K562 (cell line): ENCODE data around the gene CBX8. TPM values are rescaled to one million over a fixed set of nuclear protein-coding genes. Genes with fewer than 3 reads are reported as not detected.

Experiments used
- BCLAF1 ChIP-seq, 2 experiments: fragments of 450-650 bp in 1 of 2; IDR thresholded peaks; 2 replicates each; pipeline ENCODE4 v1.6.1; 2011 to 2017; ENCODE audit warnings: low read depth in 2 of 2, antibody characterized with exemption in 1 of 2, borderline replicate concordance in 1 of 2, low read length in 1 of 2, mild to moderate bottlenecking in 1 of 2, mixed read lengths in 1 of 2; ENCODE audit not compliant: control insufficient read depth in 1 of 2
- BRD4 ChIP-seq: fragments of 200-600 bp; sonication (generic); IDR thresholded peaks from 2 replicates; pipeline ENCODE4 v1.6.1; 2017; ENCODE audit warnings: inconsistent platforms
- ETV5 ChIP-seq: sonication (generic); formaldehyde crosslinking; IDR thresholded peaks from 2 replicates; pipeline ENCODE4 v1.4.0; 2020; ENCODE audit warnings: low read depth, mild to moderate bottlenecking, missing genetic modification reagents
- HMGXB4 ChIP-seq: sonication (generic); formaldehyde crosslinking; IDR thresholded peaks from 2 replicates; pipeline ENCODE4 v1.8.1; 2023; ENCODE audit warnings: mild to moderate bottlenecking, missing genetic modification reagents
- HOMEZ ChIP-seq: fragments of 250-450 bp; sonication (Bioruptor Pico); IDR thresholded peaks from 2 replicates; pipeline ENCODE4 v1.4.0; 2020; ENCODE audit warnings: mild to moderate bottlenecking, moderate library complexity
- IRF2 ChIP-seq: sonication (generic); formaldehyde crosslinking; IDR thresholded peaks from 2 replicates; pipeline ENCODE4 v1.8.1; 2022; ENCODE audit warnings: mild to moderate bottlenecking, missing genetic modification reagents
- MNT ChIP-seq, 2 experiments: fragments of 450-650 bp; conservative IDR thresholded peaks; 2 replicates each; pipeline ENCODE4 v1.6.1; 2017; ENCODE audit warnings: mild to moderate bottlenecking in 2 of 2, moderate library complexity in 2 of 2
- STAT5B ChIP-seq: fragments of 250-450 bp; sonication (Bioruptor Pico); IDR thresholded peaks from 2 replicates; pipeline ENCODE4 v1.8.0; 2021; ENCODE audit warnings: mild to moderate bottlenecking, inconsistent platforms
- TAF1 ChIP-seq: IDR thresholded peaks from 2 replicates; pipeline ENCODE4 v1.6.1; 2011; ENCODE audit warnings: mild to moderate bottlenecking, low read length, moderate library complexity; ENCODE audit not compliant: insufficient read depth, control insufficient read depth, severe bottlenecking; ENCODE audit errors: extremely low read depth
- ZBTB2 ChIP-seq: fragments of 450-650 bp; IDR thresholded peaks from 2 replicates; pipeline ENCODE4 v1.6.1; 2016; ENCODE audit warnings: antibody characterized with exemption
- ZNF324 ChIP-seq: fragments of 250-450 bp; sonication (Bioruptor Pico); IDR thresholded peaks from 2 replicates; pipeline ENCODE4 v1.4.0; 2020; ENCODE audit warnings: mild to moderate bottlenecking
- ZNF507 ChIP-seq: conservative IDR thresholded peaks from 2 replicates; pipeline ENCODE4 v1.6.1; 2017; ENCODE audit warnings: missing genetic modification characterization, missing compliant biosample characterization
- polyA plus RNA-seq, 8 experiments: library from polyadenylated mRNA; depleted of rRNA in 4 of 8; stranded (reverse) in 5 of 8; unstranded in 3 of 8; fragments of >200 nt; fragmentation: Nextera tagmentation in 2 of 8; fragmentation: Illumina TruSeq in 1 of 8; extraction: Ambion mirVana in 2 of 8; extraction: Trizol in 1 of 8; gene quantifications; 2 replicates each; pipeline versions ENCODE4 v1.2.1 to v1.2.3, GENCODE V29; 2011 to 2014; ENCODE audit warnings: inconsistent platforms in 1 of 8, missing spikeins in 1 of 8
- total RNA-seq, 7 experiments: library from RNA; depleted of rRNA in 6 of 7; stranded (reverse); fragments of >200 nt in 6 of 7; fragmentation: Illumina TruSeq in 2 of 7; extraction: Trizol in 2 of 7; gene quantifications; 2 replicates each; pipeline versions ENCODE4 v1.2.1 to v1.2.3, GENCODE V29; 2011 to 2021; ENCODE audit warnings: low replicate concordance in 1 of 7
- TF ChIP-seq, protein P1 (sequence below): sonication (generic); formaldehyde crosslinking; IDR thresholded peaks from 2 replicates; pipeline ENCODE4 v1.8.0; 2022; ENCODE audit warnings: mild to moderate bottlenecking, missing genetic modification reagents
- TF ChIP-seq, protein P2 (sequence below): fragments of 450-650 bp; IDR thresholded peaks from 2 replicates; pipeline ENCODE4 v1.6.1; 2016

Gene CBX8
- total and polyA plus RNA-seq, 9 of the 15 experiments (the other 6 are each of a cell fraction or from before 2014, with no cell fraction given), result 0.08 to 11.9 (median 2.6) TPM

DNA sequence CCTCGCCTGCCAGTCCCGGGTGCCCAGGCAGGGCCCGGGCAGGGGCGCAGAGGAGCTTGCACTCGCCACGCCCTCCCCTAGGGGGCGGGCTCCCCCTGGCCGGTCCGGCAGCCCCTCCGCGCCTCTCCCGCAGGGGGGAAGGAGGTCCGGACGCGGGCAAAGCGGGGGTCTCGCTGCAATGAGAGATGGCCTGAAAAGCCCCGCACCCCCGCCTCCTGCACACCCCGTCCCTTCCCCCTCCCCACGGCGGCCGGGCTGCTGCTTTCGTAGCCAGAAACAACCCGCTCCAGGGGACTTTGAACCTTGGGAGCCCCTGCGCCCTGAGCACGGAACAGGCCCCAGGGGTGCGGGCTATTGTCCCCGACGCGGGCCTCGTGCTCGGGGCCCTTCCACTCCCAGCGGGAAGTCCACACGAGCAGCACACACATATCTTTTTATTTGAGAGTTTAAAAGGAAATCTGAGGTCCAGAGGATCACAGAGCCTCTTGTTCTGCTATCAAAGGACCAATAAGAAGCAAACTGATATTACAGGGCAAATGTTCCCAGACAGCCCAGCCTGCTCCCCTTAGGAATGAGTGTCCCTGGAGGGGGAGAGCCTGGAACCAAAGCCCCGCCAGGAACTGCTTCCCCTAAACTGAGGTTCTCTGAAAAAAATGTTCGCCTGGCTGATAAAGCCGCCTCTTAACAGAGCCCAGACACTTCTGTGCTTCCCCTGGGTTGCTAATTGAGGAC lies 48.2 kb upstream of the CBX8 start (continued):
- TF ChIP-seq, protein P1, sequence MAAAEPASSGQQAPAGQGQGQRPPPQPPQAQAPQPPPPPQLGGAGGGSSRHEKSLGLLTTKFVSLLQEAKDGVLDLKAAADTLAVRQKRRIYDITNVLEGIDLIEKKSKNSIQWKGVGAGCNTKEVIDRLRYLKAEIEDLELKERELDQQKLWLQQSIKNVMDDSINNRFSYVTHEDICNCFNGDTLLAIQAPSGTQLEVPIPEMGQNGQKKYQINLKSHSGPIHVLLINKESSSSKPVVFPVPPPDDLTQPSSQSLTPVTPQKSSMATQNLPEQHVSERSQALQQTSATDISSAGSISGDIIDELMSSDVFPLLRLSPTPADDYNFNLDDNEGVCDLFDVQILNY, result no peak
- TF ChIP-seq ETV5 (CRISPR knock-in tag), result no peak
- TF ChIP-seq ZBTB2, result no peak
- no peak for TF ChIP-seq TAF1
- no peak for TF ChIP-seq ZNF324 (CRISPR knock-in tag)
- TF ChIP-seq HMGXB4 (CRISPR knock-in tag), result no peak
- TF ChIP-seq, protein P2, sequence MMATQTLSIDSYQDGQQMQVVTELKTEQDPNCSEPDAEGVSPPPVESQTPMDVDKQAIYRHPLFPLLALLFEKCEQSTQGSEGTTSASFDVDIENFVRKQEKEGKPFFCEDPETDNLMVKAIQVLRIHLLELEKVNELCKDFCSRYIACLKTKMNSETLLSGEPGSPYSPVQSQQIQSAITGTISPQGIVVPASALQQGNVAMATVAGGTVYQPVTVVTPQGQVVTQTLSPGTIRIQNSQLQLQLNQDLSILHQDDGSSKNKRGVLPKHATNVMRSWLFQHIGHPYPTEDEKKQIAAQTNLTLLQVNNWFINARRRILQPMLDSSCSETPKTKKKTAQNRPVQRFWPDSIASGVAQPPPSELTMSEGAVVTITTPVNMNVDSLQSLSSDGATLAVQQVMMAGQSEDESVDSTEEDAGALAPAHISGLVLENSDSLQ, result no peak
- no peak for TF ChIP-seq BCLAF1 (IDR thresholded peaks at IDR 0.05; ENCODE audit: borderline replicate concordance in 1 of 2, control insufficient read depth in 1 of 2, low read depth in 2 of 2, low read length in 1 of 2)
- TF ChIP-seq ZNF507 (tag), result no peak
- TF ChIP-seq HOMEZ, result no peak
- TF ChIP-seq BRD4, result no peak
- TF ChIP-seq MNT (conservative IDR thresholded peaks at IDR 0.05), result no peak
- TF ChIP-seq IRF2, result no peak
- TF ChIP-seq STAT5B (CRISPR knock-in tag), result no peak
